ENCODE results near the gene CCDC88B.

Gene CCDC88B

GRCh38 chr11:64385945-64386704, 46.1 kb downstream of the CCDC88B start:
- DNase-seq, result no peak

GRCh38 chr11:64387916-64388315, 47.9 kb downstream of the CCDC88B start:
- DNase-seq, result no peak

GRCh38 chr11:64388894-64389293, 48.9 kb downstream of the CCDC88B start:
- DNase-seq, result no peak

GRCh38 chr11:64389851-64390250, 49.8 kb downstream of the CCDC88B start:
- no peak for DNase-seq

- no peak for DNase-seq
Measured at GRCh38 chr11:64390558-64390957, 50.6 kb downstream of the CCDC88B start.

GRCh38 chr11:64391839-64392238, 51.8 kb downstream of the CCDC88B start:
- DNase-seq, result no peak

- DNase-seq, result no peak
Measured at GRCh38 chr11:64395545-64396078, 55.6 kb downstream of the CCDC88B start.

GRCh38 chr11:64396079-64396591, 56.1 kb downstream of the CCDC88B start:
- no peak for DNase-seq

- no peak for DNase-seq
Measured at GRCh38 chr11:64400102-64400501, 60.1 kb downstream of the CCDC88B start.

GRCh38 chr11:64400667-64401066, 60.7 kb downstream of the CCDC88B start:
- no peak for DNase-seq

GRCh38 chr11:64401775-64402174, 61.8 kb downstream of the CCDC88B start:
- no peak for DNase-seq

GRCh38 chr11:64403106-64403505, 63.1 kb downstream of the CCDC88B start:
- DNase-seq, result no peak

GRCh38 chr11:64406221-64406946, 66.4 kb downstream of the CCDC88B start:
- no peak for DNase-seq

Measured in activated CD4-positive, CD25-positive, alpha-beta regulatory T cell treated with anti-CD3 and anti-CD28 coated beads, Interleukin-2, amount 50 U/mL, for 72 hours (primary cell).